ENCODE results near the gene USP25.
A peak's percentile ranks its signal among the peaks of the same experiment; 100 is the strongest.

The USP25 gene

GRCh38 chr21:15823486-15824150, 93.8 kb downstream of the USP25 start:
- no peak for TF ChIP-seq CTCF (IDR thresholded peaks at IDR 0.05)

GRCh38 chr21:15825700-15826099, 95.9 kb downstream of the USP25 start:
- no peak for TF ChIP-seq CTCF (IDR thresholded peaks at IDR 0.05)

GRCh38 chr21:15826147-15826780, 96.5 kb downstream of the USP25 start:
- peak; percentile 68 for TF ChIP-seq CTCF (IDR thresholded peaks at IDR 0.05)

- TF ChIP-seq CTCF (IDR thresholded peaks at IDR 0.05): no peak
Measured at GRCh38 chr21:15826908-15827601, 97.3 kb downstream of the USP25 start.

GRCh38 chr21:15831497-15831896, 101.7 kb downstream of the USP25 start:
- no peak for TF ChIP-seq CTCF (IDR thresholded peaks at IDR 0.05)

- TF ChIP-seq CTCF (IDR thresholded peaks at IDR 0.05): no peak
Measured at GRCh38 chr21:15837645-15838044, 107.9 kb downstream of the USP25 start.

- TF ChIP-seq CTCF (IDR thresholded peaks at IDR 0.05): no peak
Measured at GRCh38 chr21:15839026-15839425, 109.2 kb downstream of the USP25 start.
